Measurements from ENCODE around the gene ATP8A1.

DNA sequence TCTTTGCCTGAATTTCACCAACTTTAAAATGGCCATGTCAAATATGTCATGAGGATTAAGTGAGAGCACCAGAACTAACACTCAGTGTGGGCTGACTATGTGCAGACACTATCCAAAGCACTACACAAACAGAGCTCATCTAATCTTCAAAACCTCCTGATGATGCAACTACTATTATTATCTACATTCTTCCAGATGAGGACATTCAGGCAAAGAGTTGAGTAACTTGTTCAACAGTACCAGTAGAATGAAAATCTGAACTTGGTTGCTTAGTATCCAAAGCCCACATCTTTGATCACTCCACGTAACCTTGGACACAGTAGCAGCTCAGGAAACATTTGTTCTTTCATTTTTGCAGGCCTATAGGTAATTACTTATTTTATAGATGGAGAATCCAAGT lies 90.1 kb downstream of the ATP8A1 start:
- TF ChIP-seq EP300 (IDR thresholded peaks at IDR 0.05), result no peak
- no peak for TF ChIP-seq POLR2AphosphoS5 (IDR thresholded peaks at IDR 0.05)
- TF ChIP-seq, protein P1, sequence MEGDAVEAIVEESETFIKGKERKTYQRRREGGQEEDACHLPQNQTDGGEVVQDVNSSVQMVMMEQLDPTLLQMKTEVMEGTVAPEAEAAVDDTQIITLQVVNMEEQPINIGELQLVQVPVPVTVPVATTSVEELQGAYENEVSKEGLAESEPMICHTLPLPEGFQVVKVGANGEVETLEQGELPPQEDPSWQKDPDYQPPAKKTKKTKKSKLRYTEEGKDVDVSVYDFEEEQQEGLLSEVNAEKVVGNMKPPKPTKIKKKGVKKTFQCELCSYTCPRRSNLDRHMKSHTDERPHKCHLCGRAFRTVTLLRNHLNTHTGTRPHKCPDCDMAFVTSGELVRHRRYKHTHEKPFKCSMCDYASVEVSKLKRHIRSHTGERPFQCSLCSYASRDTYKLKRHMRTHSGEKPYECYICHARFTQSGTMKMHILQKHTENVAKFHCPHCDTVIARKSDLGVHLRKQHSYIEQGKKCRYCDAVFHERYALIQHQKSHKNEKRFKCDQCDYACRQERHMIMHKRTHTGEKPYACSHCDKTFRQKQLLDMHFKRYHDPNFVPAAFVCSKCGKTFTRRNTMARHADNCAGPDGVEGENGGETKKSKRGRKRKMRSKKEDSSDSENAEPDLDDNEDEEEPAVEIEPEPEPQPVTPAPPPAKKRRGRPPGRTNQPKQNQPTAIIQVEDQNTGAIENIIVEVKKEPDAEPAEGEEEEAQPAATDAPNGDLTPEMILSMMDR (IDR thresholded peaks at IDR 0.05), result no peak

All from esophagus muscularis mucosa (tissue), 4 donors.